ENCODE data around the gene APOBEC3H.

- TF ChIP-seq EZH2 (IDR thresholded peaks at IDR 0.05; ENCODE audit: borderline replicate concordance, low read length) (no peak), CTCF (IDR thresholded peaks at IDR 0.05; ENCODE audit: low read length) (no peak)
Measured at GRCh38 chr22:39136317-39136716, 39.3 kb downstream of the APOBEC3H start.
